NCI-H187 (cell line): ENCODE results near the gene NAP1L1.
A peak's percentile ranks its signal among the peaks of the same experiment; 100 is the strongest.

Source experiments
- DNase-seq, 2 experiments: peaks; one replicate each; lab custom pipeline; 2025; lab: John Stamatoyannopoulos, UW

Gene NAP1L1

DNA sequence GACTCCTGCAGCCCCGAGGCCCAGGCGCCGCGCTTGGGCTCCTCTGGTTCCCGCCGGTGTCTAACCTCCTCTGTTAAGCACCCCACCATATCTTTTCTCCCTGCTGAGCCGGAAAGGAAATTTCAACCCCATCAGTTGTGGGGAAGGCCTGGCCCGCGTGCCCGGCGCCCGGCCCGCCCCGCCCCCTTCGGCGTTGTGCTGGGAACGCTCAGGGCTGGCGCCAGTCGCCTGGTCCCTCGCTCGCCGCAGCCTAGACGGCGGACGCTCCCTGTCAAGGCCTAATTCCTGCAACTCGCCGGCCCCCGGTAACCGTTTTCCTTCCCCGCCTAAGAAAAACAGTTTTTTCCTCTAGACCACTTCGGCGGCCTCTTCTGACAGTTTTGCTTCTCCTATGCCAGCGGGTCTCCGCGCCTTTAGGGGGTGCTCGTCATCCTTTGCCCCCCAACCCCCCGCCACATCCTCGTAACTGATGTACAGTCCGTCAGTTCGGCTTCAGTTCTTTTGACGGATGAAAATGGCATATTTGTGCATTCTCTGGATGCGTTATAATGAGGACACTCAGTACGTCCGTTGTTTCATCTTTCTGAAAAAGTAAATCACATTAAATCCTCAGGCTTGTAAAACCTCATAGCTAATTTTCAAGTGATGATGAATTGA is 506 bp upstream of the NAP1L1 start:
- DNase-seq, result peak; percentile 84 to 97

DNA sequence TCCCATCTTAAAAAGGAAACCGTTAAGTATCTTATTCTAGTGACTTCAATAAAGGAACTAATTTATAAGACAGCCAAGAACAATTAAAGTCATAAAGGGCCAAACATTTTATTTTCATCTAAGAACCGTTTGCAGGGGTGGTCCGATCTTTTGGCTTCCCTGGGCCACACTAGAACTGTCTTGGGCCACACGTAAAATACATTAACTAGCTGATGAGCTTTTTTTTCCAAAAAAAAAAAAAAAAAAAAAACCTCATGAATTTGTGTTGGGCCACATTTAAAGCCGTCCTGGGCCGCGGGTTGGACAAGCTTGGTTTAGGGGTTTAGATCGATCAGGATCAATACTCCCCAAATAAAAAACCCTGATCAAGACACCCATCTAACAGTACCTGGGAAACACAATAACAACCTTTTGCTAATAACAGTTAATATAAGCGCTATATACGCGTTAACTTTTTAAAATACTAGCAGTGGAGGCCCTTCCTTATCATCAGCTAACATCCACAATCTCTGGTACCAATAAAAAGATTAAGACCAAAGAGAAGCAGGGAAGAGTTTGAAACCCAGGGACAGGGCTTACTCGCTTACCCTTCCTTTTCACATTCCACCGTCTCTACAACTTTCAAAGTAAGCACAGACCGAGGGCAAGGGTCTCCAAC is 1.1 kb downstream of the NAP1L1 start:
- no peak for DNase-seq

DNA sequence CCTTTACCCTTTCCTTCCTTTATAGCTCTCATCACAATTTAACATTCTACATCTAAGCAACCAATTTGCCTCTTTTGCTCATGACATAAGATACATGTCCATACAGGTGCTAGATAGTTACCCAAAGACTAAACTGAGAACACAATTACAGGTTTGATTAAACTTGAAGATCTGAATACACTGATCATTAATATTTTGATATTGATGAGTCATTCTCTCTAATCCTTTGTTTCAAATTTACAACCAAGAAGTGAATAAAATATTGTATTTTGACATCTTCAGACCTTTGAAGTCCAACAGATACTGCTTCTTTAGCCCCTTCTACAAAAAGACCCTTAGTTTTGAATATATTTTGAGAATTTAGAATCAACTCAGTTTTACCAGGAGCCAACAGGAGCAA is 2.6 kb downstream of the NAP1L1 start:
- no peak for DNase-seq

DNA sequence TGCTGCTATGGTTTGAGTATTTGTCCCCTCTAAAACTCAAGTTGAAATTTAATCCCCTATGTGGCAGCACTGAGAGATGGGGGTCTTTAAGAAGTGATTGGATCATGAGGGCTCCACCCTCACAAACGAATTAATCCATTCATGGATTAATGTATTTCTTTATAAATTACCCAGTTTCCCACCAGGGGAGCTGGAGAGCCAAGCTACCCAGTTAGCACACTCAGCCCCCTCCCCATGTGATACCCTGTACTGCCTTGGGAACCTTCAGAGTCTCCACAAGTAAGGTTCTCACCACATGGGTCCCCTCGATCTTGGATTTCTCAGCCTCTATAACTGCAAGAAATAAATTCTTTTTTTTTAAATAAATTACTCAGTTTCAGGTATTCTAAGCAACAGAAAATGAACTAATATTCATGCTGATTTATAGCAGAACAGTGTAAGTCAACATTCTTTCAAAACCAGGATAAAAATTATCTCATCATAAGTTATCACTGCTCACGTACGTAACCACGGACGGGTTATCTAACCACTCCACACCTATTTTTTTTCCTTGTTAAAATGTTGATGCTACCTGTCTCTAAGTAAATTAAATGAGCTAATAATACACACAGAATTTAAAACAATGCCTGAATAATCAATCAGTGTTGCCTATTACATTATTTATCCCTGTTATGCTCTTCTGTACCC is 3.6 kb downstream of the NAP1L1 start:
- DNase-seq, result no peak

DNA sequence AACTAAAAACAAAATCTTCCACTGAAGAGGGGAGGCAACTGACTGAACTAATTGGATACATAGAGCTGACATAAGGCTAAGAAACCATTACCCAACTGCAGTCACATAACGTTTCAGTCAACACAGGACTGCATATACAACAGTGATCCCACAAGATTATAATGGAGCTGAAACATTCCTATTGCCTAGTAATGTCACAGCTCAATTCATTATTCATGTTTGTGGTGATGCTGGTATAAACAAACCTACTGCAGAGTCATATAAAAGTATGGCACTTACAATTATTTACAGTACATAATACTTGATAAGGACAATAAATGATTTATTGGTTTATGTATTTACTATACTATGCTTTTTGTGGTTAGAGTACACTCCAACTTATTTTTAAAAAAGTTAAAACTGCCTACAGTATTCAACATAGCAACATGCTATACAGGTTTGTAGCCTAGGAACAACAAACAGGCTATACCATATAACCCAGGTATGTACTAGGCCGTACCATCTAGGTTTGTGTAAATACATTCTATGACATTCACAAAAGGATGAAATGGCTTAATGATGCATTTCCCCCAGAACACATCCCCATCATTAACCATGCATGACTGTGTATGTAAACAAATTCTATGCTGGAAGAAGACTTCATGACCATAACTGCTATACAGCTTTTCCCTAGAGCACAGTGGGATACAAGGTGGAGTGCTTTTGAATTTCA is 4.3 kb downstream of the NAP1L1 start:
- DNase-seq, result peak; percentile 56 to 68

DNA sequence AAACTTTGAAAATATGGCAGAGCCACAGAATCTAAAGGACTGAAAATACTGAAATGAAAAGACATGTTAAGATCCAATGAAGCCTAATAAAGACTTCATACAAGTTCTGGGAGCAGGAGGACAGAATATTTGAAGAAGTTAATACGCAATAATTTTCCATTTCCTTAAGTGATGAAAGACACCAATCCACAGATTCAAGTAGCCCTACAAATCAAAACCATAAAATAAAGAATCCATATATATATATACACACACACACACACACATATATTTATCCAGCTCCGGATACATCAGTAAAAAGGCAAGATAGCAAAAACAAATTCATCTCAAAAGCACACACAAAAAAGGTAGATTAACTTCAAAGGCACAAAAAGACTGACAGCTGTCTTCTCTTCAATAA is 5.7 kb downstream of the NAP1L1 start:
- no peak for DNase-seq

DNA sequence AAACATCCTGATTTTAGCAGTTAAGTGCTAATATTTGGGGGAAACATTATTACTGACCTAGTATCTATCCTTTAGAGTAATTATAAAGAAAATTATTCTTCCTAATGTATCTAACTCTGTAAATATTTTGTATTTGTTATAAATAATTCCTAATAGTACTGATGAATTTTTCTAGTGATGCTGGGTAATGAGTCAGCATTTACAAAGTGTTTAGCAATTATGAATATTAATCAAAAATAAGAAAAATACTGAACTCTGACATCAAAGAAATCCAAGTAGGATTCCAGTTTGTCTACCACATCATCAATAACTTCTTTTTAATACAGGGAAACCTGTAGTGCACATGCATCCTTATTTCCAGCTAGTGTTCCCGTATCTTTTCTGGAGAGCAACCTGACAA is 9.0 kb downstream of the NAP1L1 start:
- DNase-seq, result no peak

DNA sequence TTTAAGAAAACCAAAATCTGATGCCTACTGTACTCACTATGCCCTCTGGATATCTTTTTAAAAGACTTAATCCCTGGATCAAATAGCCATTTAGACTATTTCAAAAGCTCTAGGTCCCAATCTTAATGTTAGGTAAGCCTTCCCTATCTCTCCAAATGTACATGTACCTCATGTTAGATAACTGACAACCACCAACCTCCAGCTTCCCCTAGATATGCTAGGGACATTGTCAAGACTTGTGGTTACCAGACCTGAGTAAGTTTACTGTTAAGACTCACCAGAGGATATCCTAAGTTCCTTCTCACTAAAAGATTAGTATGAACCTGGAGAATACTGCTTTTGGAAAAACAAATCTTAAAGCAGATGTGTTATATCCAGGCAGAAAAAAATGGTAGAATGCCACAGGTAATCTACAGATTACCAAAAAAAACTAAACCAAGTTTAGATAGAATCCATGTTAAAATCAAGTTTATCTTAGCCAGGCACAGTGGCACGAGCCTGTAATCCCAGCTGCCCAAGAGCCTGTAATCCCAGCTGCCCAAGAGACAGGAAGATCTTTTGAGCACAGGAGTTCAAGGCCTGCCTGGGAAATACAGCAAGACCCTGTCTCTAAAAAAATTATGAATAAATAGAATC is 9.7 kb downstream of the NAP1L1 start:
- no peak for DNase-seq

DNA sequence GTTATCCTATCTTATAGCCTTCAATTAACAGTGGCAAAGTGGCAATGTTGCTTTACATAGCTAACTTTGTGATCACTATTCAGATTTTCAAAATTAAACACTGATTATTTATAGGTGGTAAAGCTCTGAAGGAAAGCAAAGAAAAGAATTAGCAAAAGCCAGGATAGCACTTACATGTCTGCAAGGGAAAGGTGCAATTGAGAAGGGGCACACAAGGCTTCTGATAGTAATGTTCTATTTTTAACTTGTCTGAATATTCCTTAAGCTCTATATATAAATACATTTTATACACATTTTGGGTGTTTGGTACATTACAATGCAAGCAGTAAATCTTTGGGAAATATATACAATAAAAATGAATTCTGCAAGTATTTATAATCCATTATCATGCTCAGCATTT is 10.9 kb downstream of the NAP1L1 start:
- DNase-seq, result no peak

DNA sequence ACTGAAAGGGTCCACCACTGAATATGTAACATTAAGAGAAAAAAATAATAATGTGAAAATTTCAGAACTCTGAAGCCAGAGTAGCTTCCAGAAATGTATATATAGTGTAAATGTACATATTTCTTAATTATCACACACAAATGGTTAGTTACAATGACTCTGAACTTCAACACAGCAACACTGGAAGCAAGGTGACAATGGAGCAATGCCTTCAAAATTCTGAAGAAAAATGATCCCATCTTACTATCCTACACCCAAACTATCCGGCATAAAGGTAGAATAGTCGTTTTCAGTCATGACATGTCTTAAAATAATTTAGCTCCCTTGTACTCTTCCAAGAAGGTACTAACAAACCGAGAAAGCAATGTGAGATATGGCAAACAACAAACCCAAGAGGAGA is 11.9 kb downstream of the NAP1L1 start:
- no peak for DNase-seq

DNA sequence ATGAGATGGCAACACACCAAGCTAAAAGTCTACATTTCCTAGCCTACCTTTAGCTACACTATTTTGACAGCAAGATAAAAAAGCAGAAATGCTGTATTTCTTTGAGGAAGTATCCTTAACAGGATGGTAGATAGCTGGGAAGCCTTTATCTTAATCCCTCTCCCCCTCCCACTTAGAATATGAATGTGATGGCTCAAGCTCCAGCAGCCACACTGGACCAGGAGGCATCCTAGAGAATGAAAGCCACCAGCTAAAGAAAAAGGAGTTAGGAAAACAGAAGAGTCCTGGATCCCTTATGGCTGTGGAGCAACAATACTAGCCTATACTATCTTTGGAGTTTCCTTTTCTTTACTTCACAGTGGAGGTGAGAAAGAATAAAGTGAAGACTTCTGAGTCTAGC is 15.1 kb downstream of the NAP1L1 start:
- DNase-seq, result no peak

DNA sequence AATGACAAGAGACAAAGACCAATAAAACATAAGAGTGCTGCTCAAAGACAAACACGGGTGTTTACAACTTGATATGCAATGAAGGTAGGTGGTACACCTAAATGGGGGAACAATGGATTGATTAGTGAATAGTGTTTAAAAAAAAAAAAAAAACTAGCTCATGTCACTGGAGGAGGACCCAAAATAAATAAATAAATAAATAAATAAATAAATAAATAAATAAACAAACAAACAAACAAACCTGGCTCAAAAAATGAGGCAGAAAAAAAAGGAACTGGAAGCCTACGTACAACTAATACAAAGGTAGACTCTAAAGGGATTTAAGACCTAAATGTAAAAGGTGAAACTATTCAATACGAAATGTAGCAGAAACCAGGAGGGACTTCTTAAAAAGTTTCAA is 18.6 kb downstream of the NAP1L1 start:
- DNase-seq, result no peak

DNA sequence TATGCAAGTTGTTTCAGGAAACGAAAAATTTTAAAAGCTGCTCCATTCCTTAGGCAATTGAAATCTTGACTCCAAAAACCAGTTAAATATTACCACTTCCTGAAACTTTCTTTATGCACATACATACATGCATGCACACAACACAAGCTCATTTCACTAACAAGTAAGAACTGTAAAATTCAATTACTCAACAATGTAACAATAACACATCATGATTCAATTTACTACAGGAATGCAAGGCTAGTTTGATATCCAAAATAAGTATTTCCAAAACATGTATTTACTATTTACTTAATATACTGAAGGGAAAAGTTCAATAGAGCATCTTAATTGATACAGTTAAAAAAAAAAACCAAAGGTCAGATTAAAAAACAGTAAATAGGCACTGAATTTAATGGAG is 19.6 kb downstream of the NAP1L1 start:
- DNase-seq, result no peak

DNA sequence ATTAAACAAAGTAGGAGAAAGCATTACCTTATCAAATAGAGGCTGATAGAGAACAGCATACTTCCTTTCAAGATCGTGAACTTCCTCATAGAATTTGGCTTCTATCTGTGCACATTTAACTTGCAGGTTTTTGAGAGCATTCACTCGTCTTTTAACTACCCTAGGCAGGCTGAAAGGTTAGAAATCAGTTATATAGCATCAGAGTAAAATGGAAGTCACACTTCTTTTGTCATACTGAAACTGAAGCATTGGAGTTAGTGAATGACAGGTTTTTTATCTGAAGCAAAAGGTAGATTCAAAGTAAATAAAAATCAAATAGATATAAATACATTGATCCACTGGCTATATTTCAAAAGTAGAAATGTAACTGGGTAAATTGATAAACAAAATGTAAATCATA is 24.4 kb downstream of the NAP1L1 start:
- no peak for DNase-seq

DNA sequence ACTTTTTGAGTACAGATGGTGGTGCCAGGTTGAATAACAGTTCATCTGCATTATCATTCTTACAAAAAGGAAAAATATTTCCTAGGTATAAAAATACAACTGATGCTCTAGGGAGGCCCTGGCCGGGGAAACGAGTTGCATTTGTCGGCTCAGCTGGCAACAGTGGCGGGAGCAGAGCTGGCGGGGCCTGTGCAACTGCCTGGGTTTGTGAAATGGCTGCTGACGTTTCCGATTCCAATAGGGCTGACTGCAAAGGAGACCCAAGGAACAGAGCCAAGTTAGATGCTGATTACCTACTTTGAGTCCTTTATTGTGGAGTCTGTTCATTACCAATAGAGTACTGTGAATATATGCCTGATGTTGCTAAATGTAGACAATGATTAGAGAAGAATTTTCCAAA is 27.2 kb downstream of the NAP1L1 start:
- DNase-seq, result no peak

DNA sequence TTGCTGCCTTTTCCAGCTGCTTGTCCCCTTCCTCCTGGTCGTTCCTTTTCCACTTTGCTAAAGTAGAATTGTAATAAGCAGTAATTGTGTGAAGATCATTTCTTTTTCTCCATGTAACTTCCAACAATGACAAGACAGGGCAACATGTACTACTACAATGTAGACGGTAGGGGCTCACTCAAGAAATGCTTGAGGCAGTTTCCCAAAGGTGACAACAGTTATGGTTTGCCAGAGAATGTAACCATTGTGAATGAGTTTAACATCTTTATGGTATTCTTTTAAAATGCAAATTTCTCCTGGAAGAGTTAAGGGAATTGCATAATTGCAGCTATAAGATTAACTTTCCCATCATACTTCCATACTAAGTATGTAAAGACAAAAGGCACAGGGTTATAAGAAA is 29.1 kb downstream of the NAP1L1 start:
- DNase-seq, result no peak

DNA sequence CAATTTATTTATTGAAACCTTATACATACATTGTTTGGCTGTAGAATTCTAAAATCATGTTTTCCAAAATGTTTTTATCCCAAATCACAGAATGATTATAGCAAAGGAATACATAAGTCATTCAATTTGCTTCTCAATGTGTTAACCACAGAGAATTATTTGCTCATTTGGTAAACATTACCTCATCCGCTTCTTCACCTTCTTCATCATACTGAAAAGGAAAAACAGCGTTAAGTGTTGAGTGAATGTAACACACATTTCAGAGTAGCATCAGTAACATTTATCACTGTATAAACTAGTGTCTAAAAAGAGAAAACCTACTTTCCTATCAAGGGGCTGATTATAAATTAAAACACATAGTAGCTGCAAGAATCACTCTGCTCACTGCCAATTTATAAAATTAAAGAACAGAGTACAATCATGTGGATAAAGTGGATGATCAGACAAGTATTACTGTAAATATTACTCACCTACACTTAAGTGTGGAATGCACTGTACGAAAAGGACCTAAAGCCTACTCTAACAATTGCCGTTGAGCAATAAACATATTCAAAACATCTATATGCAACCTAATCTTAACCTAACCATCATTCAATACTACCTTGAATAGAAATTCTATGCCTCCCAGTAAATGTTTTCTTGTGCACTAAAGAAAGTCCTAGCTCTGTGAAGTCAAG is 34.8 kb downstream of the NAP1L1 start:
- DNase-seq, result no peak

DNA sequence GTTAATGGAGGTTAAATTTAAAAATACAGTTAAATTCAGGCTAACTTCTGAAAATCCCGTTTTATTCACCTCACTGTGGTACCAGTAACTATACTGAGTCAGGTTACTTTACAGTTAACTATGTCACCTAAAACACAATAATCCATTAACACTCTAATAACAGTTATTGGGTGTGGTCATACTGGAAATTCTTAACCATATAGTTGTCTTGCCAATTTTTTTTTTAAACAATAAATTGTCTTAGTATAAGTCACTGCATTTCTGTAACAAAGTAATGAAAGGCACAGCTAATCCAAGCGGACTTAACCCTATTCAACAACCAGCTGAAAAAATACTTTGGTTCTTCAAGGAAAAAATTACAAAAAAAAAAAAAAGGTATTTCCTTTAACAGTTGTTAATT is 36.7 kb downstream of the NAP1L1 start:
- DNase-seq, result no peak

DNA sequence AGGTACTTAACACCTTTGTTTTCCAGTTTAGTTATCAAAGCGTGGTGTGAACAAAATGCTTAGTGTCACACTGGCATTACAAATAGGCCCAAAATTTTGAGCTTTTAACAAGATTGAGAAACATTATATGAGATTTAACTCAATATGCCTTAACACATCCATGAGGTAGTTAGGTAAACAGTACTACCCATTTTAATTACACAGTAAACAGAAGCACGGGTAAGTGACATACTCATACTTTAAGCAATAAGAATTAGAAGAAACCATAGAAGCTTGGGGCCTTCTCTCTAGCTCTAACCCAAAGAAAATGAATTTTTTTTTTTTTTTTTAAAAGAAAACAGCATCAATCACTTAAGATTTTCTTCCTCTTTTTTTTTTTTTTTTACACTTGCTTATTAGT is 37.4 kb downstream of the NAP1L1 start:
- DNase-seq, result no peak

DNA sequence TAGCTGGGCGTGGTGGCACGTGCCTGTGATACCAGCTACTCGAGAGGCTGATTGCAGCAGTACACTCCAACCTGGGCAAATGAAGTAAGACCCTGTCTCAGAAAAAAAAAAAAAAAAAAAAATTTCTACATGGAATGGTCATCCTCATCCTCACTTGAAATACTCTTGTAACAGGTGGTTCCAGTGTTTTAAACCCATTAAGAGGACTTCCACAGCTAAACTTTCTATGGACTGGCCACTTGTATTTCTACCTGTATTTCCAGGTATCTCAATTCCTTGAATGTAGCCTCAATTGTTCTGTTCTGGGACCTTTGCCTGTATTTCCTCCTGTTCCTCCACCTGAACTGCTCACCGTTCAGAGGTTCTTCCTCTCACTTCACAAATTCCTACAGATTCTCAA is 41.1 kb downstream of the NAP1L1 start:
- no peak for DNase-seq

DNA sequence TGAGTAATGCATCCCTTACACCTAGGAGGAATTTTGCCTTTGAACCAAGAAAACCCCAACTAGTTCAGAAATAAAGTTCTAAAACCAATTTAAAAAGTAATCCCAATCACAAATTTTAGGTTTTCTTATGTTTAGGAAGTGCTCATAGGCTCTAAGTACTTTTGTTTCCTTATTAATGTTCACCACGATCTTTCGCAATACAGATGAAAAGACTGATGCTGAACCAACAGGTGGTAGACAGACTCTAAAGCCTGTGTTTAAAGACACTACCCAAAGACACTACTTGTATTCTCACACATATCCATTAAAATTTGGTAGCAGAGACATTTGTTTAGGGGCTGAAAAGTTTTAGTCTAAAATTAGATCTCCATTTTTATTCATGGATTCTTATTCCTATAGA is 42.3 kb downstream of the NAP1L1 start:
- DNase-seq, result no peak

DNA sequence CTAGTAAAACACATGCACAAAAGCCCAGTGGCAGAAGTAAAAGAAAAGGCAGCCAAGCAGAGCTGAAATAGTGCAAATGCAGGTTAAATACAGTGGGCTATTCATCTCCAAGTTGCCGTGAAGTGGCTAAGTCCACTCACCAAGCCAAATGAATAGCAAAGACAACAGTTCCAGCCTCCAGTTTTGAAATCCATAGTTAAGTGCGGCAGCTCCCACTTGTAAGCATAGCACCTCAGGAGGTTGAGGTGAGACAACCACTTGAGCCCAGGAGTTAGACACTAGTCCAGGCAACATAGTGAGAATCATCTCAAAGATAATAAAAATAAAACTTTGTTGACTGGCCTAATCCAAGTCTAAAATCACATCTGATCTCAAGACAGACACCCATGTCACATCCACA is 43.1 kb downstream of the NAP1L1 start:
- peak; percentile 42 to 52 for DNase-seq
